Activated effector memory CD4-positive, alpha-beta T cell treated with Interleukin-2 at 50 U/mL for 16 hours (primary cell): ENCODE data around the gene PLEKHG5.
"Not testable (repeated sequence)": the region's sequence is repeated elsewhere in the genome, so short reads cannot be mapped to it uniquely, and the experiment has no call there.

Experiments
- DNase-seq: peaks from one replicate; pipeline ENCODE4 v3.0.0-alpha.2; 2020

The PLEKHG5 gene

GRCh38 chr1:6461538-6462411 is 29.7 kb downstream of the PLEKHG5 start:
- DNase-seq, result no peak

DNA sequence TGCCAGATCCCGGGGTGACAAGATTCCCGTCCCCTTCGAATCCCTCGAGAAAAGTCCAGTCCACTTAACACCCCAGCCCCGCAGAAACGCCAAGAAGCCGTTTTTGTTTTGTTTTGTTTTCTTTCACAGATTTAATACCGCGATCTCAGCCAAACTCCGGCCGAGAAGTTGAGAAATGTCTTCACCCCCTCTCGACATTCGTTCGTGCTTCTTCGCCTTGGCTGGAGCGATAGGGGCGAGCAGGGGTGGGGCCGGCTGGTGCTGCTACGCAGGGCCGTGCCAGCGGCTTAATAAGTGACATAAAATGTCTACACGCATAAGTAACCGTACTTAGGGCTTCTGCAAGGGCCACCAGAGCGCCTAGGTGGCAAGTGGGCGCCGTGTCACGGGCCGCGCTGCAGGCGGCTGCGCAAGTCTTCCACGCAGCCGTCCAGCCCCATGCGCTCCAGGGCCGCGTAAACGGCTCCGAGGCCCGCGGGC is 30.4 kb downstream of the PLEKHG5 start:
- DNase-seq, result no peak

DNA sequence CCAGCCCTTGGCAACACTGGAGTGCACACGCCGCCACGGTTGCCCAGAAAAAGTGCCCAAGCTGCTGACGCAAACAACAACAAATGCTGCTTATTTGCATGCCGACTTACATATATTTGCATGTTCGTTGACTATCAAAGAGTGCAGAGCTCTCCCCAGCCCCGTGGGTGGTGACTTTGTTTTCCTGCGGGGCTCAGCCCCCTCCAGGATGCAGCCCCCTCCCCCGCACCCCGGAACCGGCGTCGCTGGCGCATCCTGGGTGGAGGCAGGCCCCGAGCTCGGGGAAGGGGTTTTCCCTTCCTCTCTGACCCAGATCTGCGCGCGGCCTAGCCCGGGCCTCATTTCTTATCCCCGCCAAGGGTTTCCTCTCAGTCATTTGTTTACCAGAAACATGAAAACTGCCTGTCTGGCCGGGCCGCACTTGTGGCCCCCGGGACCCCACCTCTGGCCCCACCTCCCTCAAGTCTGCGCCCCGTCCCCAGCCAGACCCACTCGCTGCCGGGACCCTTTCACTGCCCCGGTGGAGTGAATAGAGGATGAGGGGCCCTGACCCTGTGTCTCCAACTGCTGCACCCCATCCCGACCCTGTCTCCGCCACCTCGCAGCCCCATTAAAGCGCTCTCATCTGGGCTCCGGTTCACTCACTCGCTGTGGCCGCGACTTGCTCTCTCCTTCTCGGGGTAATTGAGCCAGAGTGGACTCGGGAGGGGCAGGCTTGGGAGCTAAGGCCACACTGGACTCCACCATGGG is 31.0 kb downstream of the PLEKHG5 start:
- DNase-seq, result peak; percentile 93

- DNase-seq, result peak; percentile 75
These were observed 31.6 kb downstream of the PLEKHG5 start for GRCh38 chr1:6459850-6460265.

DNA sequence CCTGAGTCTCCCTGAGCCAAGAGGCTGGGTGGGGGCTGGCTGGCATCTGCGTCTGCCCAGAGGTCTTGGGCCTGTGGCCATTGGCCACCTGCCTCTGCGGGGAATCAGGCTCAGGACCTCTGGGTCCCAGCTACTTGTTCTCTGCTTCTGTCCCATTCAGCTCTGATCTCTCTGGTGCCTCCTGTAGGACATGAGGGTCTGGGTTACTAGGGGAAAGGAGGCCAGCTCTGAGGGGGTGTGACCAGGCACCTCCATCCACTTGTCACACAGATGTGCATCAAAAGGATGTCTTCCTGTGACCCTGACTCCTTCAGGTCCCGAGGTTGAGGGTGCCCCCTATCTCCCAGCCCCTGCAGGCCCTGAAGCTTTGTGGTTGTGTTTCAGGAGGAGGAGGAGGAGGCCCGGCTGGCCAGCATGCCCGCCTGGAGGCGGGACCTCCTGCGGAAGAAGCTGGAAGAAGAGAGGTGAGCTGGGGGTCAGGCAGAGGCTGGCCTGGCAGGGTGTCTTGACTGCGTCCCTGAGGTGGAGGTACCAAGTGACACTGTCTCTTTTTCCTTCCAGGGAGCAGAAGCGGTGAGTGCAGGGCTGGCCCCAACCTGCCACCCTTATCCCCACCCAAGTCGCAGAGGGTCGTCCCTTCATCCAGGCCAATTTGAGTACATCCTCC is 34.5 kb downstream of the PLEKHG5 start:
- DNase-seq, result no peak

DNA sequence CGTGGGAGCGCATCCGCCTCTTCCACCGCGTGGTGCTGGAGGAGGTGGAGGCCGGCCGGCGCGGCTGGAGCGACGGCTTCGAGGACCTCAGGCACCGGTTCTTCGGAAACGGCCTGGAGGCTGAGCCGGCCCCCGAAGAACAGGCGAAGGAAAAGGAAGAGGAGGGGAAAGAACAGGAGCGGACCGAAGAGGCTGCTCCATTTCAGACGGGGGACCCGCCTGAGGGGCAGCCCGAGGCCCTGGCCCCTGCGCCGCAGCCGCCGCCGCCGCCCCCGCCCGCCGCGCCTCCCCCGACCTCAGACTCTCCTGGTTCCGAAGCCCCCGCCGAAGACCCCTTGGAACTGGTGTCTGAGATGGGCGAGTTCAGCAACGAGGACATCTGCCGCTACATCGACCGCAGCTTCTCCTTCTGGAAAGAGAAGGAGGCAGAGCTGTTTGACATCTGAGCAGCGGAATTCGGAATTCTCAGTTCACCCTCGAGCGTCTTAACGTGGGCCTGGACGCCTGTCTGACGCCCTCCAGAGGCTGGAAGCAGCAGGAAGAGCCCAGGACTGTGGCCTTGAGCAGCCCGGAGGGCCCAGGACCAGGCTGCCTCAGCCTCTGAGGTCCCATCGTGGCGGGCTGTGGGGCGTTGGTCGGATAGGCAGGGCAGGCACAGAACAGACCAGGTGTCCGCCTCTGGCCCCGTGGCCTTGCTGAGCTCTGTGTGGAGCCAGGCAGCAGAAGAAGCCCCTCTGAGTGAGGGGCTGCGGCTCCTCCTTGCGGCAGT is 35.5 kb downstream of the PLEKHG5 start:
- not testable (repeated sequence) for DNase-seq

GRCh38 chr1:6454856-6455751 is 36.4 kb downstream of the PLEKHG5 start:
- peak; percentile 56 for DNase-seq

- not testable (repeated sequence) for DNase-seq
These were observed 37.3 kb downstream of the PLEKHG5 start for GRCh38 chr1:6453895-6454855.

DNA sequence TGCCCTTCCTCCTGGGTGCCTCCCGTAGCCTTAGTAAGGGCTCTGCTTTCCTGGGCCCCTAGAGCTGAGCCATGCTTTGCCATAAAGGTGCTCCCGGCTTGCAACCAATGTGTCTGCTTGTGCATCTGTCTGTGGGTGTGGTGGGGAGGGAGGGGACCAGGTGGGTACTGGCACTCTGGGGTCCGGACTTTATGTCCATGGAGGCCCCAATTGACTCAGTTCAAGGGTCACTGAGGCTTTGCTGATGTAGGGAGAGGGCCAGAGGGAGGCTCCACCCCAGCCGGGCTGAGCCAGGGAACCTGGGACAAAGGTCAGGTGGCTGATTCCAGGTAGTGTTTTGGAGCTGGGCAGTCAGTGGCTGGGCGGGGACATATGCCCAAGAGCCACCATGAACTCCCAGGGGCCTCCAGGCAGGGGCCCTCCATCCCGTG is 40.5 kb downstream of the PLEKHG5 start:
- DNase-seq, result no peak

- DNase-seq, result not testable (repeated sequence)
These were observed 41.0 kb downstream of the PLEKHG5 start for GRCh38 chr1:6450486-6450885.

DNA sequence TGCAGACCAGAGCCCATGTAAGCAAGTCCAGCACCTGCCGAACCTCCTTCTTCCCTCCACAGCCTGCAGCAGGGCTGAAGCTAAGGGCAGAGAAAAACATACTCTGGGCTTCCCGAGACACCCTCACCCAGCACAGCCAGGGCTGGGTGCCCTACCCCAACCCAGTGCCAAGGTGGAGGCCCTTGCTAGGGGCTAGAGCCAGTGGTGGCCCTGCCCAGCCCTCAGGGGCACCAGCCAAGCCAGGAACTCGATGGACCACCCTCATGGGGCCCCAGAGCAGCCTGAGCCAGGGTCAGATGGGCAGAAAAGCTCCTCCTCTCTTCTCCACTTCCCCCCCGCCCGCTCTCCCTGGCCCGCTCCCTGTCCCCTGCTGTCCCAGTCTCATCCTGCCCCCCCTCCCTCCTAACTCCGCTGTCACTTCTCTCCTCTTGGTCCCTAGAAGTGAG is 41.4 kb downstream of the PLEKHG5 start:
- DNase-seq, result no peak

DNA sequence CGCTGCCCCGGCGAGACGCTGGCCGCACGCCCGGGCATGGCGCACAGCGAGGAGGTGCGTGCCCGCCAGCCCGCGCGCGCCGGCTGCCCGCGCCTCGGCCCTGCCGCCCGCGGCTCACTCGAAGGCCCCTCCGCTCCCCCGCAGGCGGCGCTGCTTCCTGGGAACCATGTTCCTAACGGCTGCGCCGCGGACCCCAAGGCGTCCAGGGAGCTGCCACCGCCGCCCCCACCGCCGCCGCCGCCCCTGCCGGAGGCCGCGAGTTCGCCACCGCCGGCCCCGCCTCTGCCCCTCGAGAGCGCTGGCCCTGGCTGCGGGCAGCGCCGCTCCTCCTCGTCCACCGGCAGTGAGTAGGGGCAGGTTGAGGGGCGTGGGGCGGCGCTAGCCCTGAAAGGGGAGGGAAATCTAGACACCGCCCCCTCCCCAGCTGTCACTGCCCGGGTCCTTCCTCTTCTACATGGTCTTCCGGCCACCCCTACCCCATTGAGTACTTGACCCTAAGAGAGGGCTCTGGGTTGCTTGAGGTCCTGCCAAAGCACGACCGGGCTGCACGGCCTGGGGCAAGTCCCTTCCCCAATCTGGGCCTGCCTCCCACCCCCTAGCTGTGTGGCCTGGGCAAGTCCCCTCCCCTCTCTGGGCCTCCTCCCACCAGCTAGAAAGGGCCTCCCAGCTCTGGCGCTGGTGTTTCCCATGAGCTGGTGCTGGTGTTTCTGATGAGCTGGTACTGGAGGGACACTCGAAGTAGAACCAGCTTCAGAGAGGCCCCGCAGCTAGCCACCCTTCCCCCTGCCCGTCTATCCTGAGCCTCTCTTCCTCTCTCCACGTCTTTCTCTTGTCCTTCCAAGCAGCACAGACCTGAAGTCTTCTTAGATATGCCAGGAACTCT is 42.5 kb downstream of the PLEKHG5 start:
- no peak for DNase-seq

GRCh38 chr1:6447818-6448748 is 43.4 kb downstream of the PLEKHG5 start:
- DNase-seq, result no peak

DNA sequence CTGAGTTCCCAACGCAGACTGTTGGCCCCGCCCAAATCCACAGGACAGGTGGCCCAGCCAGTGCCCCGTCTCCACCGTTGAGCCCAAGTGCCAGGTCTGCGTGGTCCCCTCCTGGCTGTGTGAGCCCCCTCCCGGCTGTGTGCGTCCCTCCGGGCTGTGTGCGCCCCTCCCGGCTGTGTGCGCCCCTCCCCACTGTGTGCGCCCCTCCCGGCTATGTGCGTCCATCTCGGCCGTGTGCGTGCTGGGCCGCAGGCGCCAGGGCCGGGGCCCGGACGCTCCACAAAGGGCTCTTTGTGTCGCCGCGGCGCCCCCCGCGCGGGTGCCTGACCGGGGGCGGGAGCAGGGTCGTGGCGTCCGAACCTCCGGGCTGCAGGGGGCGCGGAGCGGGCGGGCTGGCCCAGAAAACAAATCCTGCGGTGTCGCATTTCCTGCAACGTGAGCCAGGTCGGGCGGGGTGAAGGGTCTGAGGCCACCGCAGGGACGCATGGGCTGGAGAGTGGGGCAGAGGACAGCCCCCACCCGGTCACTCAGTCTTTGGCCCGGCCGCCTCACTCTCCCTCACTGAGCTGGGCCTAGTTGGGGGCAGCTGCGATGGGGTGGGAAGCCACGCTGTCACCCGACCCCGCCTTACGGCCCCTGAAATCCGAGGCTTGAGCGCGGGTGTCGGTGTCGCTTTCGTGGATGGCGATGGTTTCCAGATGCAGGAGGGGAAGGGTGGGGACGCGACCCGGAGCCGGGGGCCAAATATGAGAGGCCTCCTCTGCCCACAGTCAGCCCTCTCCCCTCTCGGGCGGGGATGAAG is 44.2 kb downstream of the PLEKHG5 start:
- DNase-seq, result no peak

GRCh38 chr1:6446665-6447015 is 44.8 kb downstream of the PLEKHG5 start:
- no peak for DNase-seq

- DNase-seq, result not testable (repeated sequence)
These were observed 45.5 kb downstream of the PLEKHG5 start for GRCh38 chr1:6445929-6446328.
